AG09319 (cell line): ENCODE measurements around the gene CDH16.
"Not testable (repeated sequence)": the region's sequence is repeated elsewhere in the genome, so short reads cannot be mapped to it uniquely, and the experiment has no call there.

Experiments
- DNase-seq: peaks from one replicate; pipeline ENCODE4 v3.0.0-alpha.2; 2010; ENCODE audit warnings: low read depth; ENCODE audit errors: extremely low read depth
- CTCF ChIP-seq: IDR thresholded peaks from 2 replicates; pipeline ENCODE4 v1.5.1; 2011; ENCODE audit warnings: low read depth, mild to moderate bottlenecking, inconsistent platforms, low read length, moderate library complexity

The CDH16 gene

GRCh38 chr16:66936889-66937554 lies 18.3 kb upstream of the CDH16 start:
- no peak for DNase-seq
- TF ChIP-seq CTCF, result no peak

GRCh38 chr16:66936462-66936861 lies 17.8 kb upstream of the CDH16 start:
- no peak for DNase-seq
- TF ChIP-seq CTCF, result no peak

- TF ChIP-seq CTCF, result no peak
- no peak for DNase-seq
Measured at GRCh38 chr16:66935314-66936011, 16.8 kb upstream of the CDH16 start, which contains the start of gene CES2. Gene CES2 (plus strand): TSS chr16:66935516. CDS start chr16:66935636, 120 bp downstream.

- DNase-seq, result not testable (repeated sequence)
Measured at GRCh38 chr16:66934839-66935313, 16.2 kb upstream of the CDH16 start.

- DNase-seq, result peak; percentile 44
- TF ChIP-seq CTCF, result no peak
Measured at GRCh38 chr16:66934138-66934838, 15.6 kb upstream of the CDH16 start, which contains the start of gene CIAO2B. Gene CIAO2B (minus strand): TSS chr16:66934402. CDS start chr16:66934364, 38 bp downstream.

- no peak for TF ChIP-seq CTCF
- no peak for DNase-seq
Measured at GRCh38 chr16:66933776-66934137, 15.1 kb upstream of the CDH16 start.

GRCh38 chr16:66932076-66932475 lies 13.4 kb upstream of the CDH16 start:
- DNase-seq, result no peak

More at GRCh38 chr16:66932076-66932475, 13.4 kb upstream of the CDH16 start:
- no peak for TF ChIP-seq CTCF
